ENCODE results near the gene CDC40. TPM values are rescaled to one million over a fixed set of nuclear protein-coding genes. Genes with fewer than 3 reads are reported as not detected.
"Not testable (repeated sequence)": the region's sequence is repeated elsewhere in the genome, so short reads cannot be mapped to it uniquely, and the experiment has no call there.

The CDC40 gene
- total RNA-seq, 1 experiment from 2014 or later: 7.3 TPM

DNA sequence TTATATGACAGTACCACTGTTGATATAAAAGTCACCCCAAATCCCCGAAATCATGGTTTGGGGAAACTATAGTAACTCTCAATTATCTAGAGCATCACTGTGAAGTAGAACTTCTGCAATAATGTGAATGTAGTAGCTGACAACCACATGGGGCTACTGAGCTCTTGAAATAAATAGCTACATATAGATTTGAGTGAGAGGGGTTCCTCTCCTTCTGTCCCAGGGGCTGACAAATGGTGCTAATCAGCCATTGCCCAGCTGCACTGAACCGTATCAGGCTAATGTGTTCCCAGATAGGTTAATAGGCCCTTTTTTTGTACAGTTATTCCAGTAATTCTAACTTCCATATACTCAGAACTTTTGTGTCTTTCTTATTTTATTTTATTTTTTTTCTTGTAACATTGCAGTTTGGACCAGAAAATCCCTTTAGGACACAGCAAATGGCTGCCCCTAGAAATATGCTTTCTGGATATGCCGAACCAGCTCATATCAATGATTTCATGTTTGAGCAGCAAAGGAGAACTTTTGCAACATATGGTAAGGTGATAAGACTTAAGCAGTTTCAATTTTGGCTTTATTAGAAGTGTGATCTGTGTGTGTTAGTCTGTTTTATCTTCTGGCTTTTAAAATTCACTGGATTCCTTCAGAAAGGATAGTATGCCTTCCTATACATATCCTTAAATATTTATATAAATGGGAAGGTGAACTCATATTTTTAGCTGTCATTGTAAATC lies 21.1 kb downstream of the CDC40 start:
- DNase-seq (ENCODE audit: low spot score): no peak

DNA sequence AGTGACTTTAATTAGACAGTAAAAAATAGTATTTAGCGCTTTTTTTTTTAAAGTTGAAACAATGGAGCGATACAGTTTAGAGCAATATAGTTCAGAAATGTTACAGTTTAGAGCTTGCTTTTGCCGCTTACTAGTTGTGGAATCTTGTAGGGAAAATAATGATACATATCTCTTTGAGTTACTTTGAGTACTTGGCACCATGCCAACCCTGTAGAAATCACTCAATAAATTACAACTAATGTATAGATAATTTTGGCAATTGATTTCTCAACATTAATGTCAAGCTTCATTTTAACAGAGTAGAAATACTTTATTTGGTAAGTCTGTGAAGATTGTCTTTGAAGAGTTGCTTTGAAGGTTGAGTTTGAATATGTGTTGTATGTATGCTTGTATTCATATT lies 27.4 kb downstream of the CDC40 start:
- peak; percentile 1 for DNase-seq (ENCODE audit: low spot score)

- DNase-seq (ENCODE audit: low spot score): no peak
Measured at GRCh38 chr6:110211753-110212152, 31.5 kb downstream of the CDC40 start.

- no peak for DNase-seq (ENCODE audit: low spot score)
Measured at GRCh38 chr6:110214338-110214737, 34.1 kb downstream of the CDC40 start.

GRCh38 chr6:110216140-110216539 lies 35.9 kb downstream of the CDC40 start:
- DNase-seq (ENCODE audit: low spot score): no peak

DNA sequence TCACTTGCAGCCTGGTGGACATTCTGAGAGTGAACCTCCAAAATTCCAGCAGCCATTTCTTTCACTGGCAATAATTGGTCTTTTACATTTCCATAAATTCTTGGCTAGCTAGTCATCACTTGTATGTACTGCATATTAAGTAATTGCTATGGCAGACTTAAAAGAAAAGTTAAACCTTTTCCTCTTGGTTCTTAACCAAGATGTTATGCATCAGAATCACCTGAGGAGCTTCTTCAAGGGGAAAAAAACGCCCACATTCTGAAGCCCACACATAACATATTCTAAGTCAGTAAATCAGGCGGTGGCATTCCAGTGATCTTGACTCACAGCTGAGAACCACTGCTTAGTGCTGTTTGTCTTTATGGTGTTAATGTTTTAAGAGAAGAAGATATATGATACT lies 37.0 kb downstream of the CDC40 start:
- no peak for DNase-seq (ENCODE audit: low spot score)

DNA sequence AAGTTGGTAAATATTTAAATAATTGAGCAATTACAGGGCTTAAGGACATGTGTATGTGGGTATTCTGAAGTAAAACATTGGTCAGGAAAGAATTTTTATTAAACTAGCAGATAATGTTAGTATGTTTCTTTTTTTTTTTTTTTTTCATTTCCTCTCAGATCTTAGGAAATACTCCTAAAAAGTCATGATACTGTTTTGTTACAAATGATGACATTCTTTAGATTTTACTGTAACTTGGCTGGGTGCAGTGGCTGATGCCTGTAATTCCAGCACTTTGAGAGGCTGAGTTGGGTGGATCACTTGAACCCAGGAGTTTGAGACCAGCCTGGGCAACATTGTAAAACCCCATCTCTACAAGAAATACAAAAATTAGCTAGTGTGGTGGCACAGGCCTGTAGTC lies 41.5 kb downstream of the CDC40 start:
- no peak for DNase-seq (ENCODE audit: low spot score)

- no peak for DNase-seq (ENCODE audit: low spot score)
Measured at GRCh38 chr6:110226261-110226660, 46.0 kb downstream of the CDC40 start.

DNA sequence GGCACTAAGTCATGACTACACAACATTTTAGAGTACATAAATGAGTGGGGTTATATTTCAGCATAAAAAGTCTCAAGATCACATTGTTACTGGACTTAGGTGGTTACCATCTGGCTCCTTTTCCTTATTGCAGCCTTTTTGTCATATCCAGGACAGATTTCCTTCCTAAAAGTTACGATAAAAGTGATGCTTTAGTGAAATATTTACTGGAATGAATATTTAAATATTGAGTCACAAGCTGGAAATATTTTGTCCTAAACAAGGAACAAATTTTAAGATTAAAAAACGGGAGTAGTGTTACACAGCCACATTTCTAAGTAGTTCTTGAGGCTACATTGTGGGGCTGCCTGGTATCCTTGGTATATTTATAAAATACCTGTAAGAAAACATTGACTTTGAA lies 52.2 kb downstream of the CDC40 start:
- no peak for DNase-seq (ENCODE audit: low spot score)

DNA sequence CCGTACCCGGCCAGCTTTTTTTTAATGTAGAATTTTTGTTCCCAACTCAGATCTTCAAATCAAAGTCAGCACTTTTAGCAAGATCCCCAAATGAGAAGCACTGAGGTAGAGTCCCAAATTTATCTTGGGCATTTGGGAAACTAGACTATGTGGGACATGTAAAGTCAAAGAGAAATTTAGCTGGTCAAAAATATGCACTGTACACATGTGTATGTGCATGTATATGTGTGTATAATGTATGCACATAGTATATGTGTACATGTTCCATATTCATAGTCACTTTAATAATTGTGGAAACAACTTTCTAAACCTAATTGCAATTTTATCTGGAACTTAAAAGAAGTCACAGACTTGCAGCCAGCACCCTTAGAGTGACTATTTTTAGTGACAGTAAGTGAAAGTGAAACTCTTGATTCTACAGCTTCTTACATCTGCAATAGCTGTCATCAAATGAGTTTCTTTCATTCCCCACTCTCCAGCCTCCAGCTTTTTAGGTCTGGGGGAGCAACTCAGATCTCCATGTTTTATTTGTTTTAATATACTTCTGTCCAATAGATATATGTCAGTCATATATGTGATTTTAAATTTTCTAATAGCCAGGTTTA lies 53.6 kb downstream of the CDC40 start:
- DNase-seq (ENCODE audit: low spot score): no peak

DNA sequence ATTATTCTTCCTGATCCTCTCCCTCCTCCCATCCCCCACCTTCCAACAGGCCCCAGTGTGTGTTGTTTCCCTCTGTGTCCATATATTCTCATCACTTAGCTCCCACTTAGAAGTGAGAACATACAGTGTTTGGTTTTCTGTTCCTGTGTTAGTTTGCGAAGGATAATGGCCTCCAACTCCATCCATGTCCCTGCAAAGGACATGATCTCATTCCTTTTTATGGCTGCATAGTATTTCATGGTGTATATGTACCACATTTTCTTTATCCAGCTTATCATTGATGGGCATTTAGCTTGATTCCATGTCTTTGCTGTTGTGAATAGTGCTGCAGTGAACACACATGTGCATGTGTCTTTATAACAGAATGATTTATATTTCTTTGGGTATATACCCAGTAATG lies 55.8 kb downstream of the CDC40 start:
- DNase-seq (ENCODE audit: low spot score): not testable (repeated sequence)

GRCh38 chr6:110239526-110240274 lies 59.5 kb downstream of the CDC40 start:
- DNase-seq (ENCODE audit: low spot score): no peak

DNA sequence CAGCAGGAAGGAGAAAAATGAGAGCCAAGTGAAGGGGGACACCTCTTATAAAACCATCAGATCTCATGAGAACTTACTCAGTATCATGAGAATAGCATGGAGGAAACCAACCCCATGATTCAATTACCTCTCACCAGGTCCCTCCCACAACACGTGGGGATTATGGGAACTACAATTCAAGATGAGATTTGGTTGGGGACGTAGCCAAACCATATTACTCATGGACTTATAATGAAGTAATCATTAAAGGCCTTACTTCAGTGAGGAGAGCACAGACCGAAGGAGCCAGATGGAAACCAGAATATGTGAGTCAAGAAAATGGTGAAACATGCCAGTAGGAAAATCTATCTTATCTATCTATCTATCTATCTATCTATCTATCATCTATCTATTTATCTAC lies 64.4 kb downstream of the CDC40 start:
- DNase-seq (ENCODE audit: low spot score): not testable (repeated sequence)

- DNase-seq (ENCODE audit: low spot score): no peak
Measured at GRCh38 chr6:110246378-110246777, 66.2 kb downstream of the CDC40 start.

- DNase-seq (ENCODE audit: low spot score): no peak
Measured at GRCh38 chr6:110246900-110247546, 66.8 kb downstream of the CDC40 start.

- DNase-seq (ENCODE audit: low spot score): no peak
Measured at GRCh38 chr6:110250058-110250457, 69.8 kb downstream of the CDC40 start.

DNA sequence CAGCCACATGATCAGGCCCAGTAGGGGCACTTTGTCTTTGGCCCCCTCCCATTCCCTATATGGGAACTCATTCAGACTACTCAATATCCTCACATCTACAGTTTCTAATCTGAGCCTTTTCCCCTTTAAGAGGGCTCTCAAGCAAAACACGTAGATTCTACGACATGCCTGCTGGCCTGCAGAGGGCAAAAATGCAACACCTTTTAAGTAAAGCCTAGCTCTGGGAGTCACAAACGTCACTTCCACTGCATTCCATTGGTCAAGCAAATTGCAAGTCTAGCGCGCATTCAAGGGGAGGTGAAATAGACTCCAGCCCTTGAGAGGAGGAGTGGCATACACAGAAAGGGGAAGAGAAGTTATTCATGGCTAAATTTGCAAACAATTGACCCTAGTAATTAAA lies 70.6 kb downstream of the CDC40 start:
- DNase-seq (ENCODE audit: low spot score): no peak

- peak; percentile 36 for DNase-seq (ENCODE audit: low spot score)
Measured at GRCh38 chr6:110255211-110255750, 75.1 kb downstream of the CDC40 start.

DNA sequence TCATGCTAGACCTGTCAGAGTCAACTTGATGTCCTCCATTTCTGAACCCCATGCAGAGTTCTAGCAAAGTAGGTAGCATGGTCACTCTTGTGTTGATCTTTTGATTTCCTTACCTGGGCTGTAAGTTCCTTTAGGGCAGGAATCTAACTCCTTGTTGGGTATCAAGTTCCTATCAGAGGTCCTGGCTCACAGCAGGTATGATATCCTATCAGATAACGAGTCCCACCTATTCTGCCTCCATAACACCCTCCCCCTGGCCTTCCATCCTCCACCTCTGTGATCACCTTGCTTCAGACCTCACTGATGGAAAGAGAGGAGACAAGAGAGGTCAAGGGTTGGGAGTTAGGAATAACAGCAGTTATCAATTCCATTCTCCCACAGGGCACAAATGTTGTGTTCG lies 76.1 kb downstream of the CDC40 start:
- DNase-seq (ENCODE audit: low spot score): no peak

- no peak for DNase-seq (ENCODE audit: low spot score)
Measured at GRCh38 chr6:110265273-110265672, 85.0 kb downstream of the CDC40 start.

GRCh38 chr6:110266996-110267395 lies 86.8 kb downstream of the CDC40 start:
- DNase-seq (ENCODE audit: low spot score): no peak

GRCh38 chr6:110269623-110270022 lies 89.4 kb downstream of the CDC40 start:
- no peak for DNase-seq (ENCODE audit: low spot score)

Data from HT-29 (cell line).